OCI-LY3 (cell line): ENCODE data around the gene GPT2.

Experiments used
- H2AFZ ChIP-seq: fragments of 200-600, 300-600 bp; shearing (Covaris generic); 2 replicates; pipeline ENCODE4 v1.6.0; 2014; ENCODE audit warnings: antibody characterized with exemption, low read depth, low read length
- H3K27ac ChIP-seq: fragments of 200-600, 300-600 bp; sonication (generic); 2 replicates; pipeline ENCODE4 v1.5.1; 2014; ENCODE audit warnings: mild to moderate bottlenecking, low read length, moderate library complexity, mixed read lengths
- H3K27me3 ChIP-seq: fragments of 200-600, 300-600 bp; sonication (generic); 2 replicates; pipeline ENCODE4 v1.6.1; 2014; ENCODE audit warnings: low read depth, low read length, mixed read lengths
- H3K36me3 ChIP-seq: fragments of 200-600, 300-600 bp; sonication (generic); replicated peaks from 2 replicates; pipeline ENCODE3; 2014; ENCODE audit warnings: low read depth, low read length, mixed read lengths
- H3K4me1 ChIP-seq: fragments of 300-600, 200-600 bp; sonication (generic); 2 replicates; pipeline ENCODE4 v1.6.1; 2014; ENCODE audit warnings: low read length, mixed read lengths
- H3K4me2 ChIP-seq: fragments of 200-600, 300-600 bp; sonication (generic); 2 replicates; pipeline ENCODE4 v1.6.1; 2014; ENCODE audit warnings: low read length, mixed read lengths
- H3K4me3 ChIP-seq: fragments of 300-600, 200-600 bp; sonication (generic); 2 replicates; pipeline ENCODE4 v1.5.1; 2014; ENCODE audit warnings: antibody characterized with exemption, mild to moderate bottlenecking, low read length, moderate library complexity
- H3K79me2 ChIP-seq: fragments of 300-600, 200-600 bp; shearing (Covaris generic); 2 replicates; pipeline ENCODE4 v1.6.1; 2014; ENCODE audit warnings: mild to moderate bottlenecking, low read length, mixed read lengths
- H3K9ac ChIP-seq: fragments of 300-600, 200-600 bp; shearing (Covaris generic); 2 replicates; pipeline ENCODE4 v1.6.0; 2014; ENCODE audit warnings: mild to moderate bottlenecking, low read length, moderate library complexity
- H3K9me3 ChIP-seq: fragments of 200-600, 300-600 bp; shearing (Covaris generic); 2 replicates; pipeline ENCODE4 v1.6.1; 2014; ENCODE audit warnings: low read length, mixed read lengths; ENCODE audit not compliant: insufficient read depth
- H4K20me1 ChIP-seq: fragments of 200-600, 300-600 bp; sonication (generic); 2 replicates; pipeline ENCODE4 v1.6.1; 2016; ENCODE audit warnings: low read length, mixed read lengths; ENCODE audit not compliant: insufficient read depth
- EZH2phosphoT487 ChIP-seq: fragments of 200-600 bp; shearing (Covaris generic); IDR thresholded peaks from 2 replicates; pipeline ENCODE4 v1.6.1; 2018; ENCODE audit warnings: antibody characterized with exemption, mixed run types, low read depth
- TF ChIP-seq, protein P1 (sequence below): fragments of 200-600, 300-600 bp; sonication (generic); IDR thresholded peaks from 2 replicates; pipeline ENCODE4 v1.5.1; 2014; ENCODE audit warnings: antibody characterized with exemption, low read length, low read depth

Gene GPT2

GRCh38 chr16:46971271-46971670 is 87.1 kb downstream of the GPT2 start:
- no peak for TF ChIP-seq EZH2phosphoT487
- TF ChIP-seq, protein P1, sequence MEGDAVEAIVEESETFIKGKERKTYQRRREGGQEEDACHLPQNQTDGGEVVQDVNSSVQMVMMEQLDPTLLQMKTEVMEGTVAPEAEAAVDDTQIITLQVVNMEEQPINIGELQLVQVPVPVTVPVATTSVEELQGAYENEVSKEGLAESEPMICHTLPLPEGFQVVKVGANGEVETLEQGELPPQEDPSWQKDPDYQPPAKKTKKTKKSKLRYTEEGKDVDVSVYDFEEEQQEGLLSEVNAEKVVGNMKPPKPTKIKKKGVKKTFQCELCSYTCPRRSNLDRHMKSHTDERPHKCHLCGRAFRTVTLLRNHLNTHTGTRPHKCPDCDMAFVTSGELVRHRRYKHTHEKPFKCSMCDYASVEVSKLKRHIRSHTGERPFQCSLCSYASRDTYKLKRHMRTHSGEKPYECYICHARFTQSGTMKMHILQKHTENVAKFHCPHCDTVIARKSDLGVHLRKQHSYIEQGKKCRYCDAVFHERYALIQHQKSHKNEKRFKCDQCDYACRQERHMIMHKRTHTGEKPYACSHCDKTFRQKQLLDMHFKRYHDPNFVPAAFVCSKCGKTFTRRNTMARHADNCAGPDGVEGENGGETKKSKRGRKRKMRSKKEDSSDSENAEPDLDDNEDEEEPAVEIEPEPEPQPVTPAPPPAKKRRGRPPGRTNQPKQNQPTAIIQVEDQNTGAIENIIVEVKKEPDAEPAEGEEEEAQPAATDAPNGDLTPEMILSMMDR: no peak
- H3K4me1 ChIP-seq: peaks cover 28% of the 10 kb centered on the region
- H4K20me1 ChIP-seq: peaks cover 10% of the 10 kb centered on the region
- H3K36me3 ChIP-seq: peaks cover 48% of the 10 kb centered on the region
- no peak overlapping the region for H3K4me3 ChIP-seq
- H3K27ac ChIP-seq: no peak overlapping the region
- H3K79me2 ChIP-seq: peaks cover 68% of the 10 kb centered on the region
- H3K4me2 ChIP-seq: no peak overlapping the region
- no peaks in the 10 kb centered on the region for H3K9me3 ChIP-seq
- H3K27me3 ChIP-seq: no peaks in the 10 kb centered on the region
- H2AFZ ChIP-seq: no peak overlapping the region
- H3K9ac ChIP-seq: no peak overlapping the region

- Histone ChIP-seq H3K36me3 (peaks cover 35% of the 10 kb centered on the region), H3K27me3 (no peaks in the 10 kb centered on the region), H3K9ac (peak overlapping the region; percentile 94), H3K4me2 (peak overlapping the region; percentile 95), H4K20me1 (peaks cover 10% of the 10 kb centered on the region), H3K4me1 (peaks cover 36% of the 10 kb centered on the region), H3K9me3 (no peaks in the 10 kb centered on the region), H2AFZ (peak overlapping the region; percentile 44), H3K79me2 (peaks cover 68% of the 10 kb centered on the region), H3K27ac (peak overlapping the region; percentile 78), H3K4me3 (peak overlapping the region; percentile 98)
- TF ChIP-seq EZH2phosphoT487: no peak
- TF ChIP-seq, protein P1: no peak
Observed at GRCh38 chr16:46972429-46973206, 88.5 kb downstream of the GPT2 start.

- TF ChIP-seq, protein P1: no peak
- TF ChIP-seq EZH2phosphoT487: no peak
- peaks cover 27% of the 10 kb centered on the region for H3K36me3 ChIP-seq
- no peaks in the 10 kb centered on the region for H3K27me3 ChIP-seq
- H3K4me2 ChIP-seq: peak within 1 kb of the TSS; percentile 95
- peak within 1 kb of the TSS; percentile 78 for H3K27ac ChIP-seq
- peaks cover 62% of the 10 kb centered on the region for H3K79me2 ChIP-seq
- H3K9ac ChIP-seq: peak within 1 kb of the TSS; percentile 94
- H2AFZ ChIP-seq: peak within 1 kb of the TSS; percentile 44
- H3K9me3 ChIP-seq: no peaks in the 10 kb centered on the region
- H3K4me3 ChIP-seq: peak within 1 kb of the TSS; percentile 98
- peaks cover 10% of the 10 kb centered on the region for H4K20me1 ChIP-seq
- peaks cover 36% of the 10 kb centered on the region for H3K4me1 ChIP-seq
Observed at GRCh38 chr16:46973207-46973995, 89.2 kb downstream of the GPT2 start, which contains the start of gene DNAJA2. DNAJA2 (minus strand) TSS chr16:46973674; CDS start chr16:46973572, 102 bp downstream.

- peaks cover 36% of the 10 kb centered on the region for H3K4me1 ChIP-seq
- TF ChIP-seq EZH2phosphoT487: no peak
- TF ChIP-seq, protein P1: no peak
- peak overlapping the region; percentile 94 for H3K9ac ChIP-seq
- peak overlapping the region; percentile 78 for H3K27ac ChIP-seq
- peaks cover 21% of the 10 kb centered on the region for H3K36me3 ChIP-seq
- peak overlapping the region; percentile 79 for H3K4me2 ChIP-seq
- peaks cover 57% of the 10 kb centered on the region for H3K79me2 ChIP-seq
- H4K20me1 ChIP-seq: peaks cover 10% of the 10 kb centered on the region
- H3K4me3 ChIP-seq: peak overlapping the region; percentile 98
- H3K27me3 ChIP-seq: no peaks in the 10 kb centered on the region
- H2AFZ ChIP-seq: 0 out of 2 replicates have a peak overlapping the region, but pooled peaks have one; percentile 16
- no peaks in the 10 kb centered on the region for H3K9me3 ChIP-seq
Observed at GRCh38 chr16:46973996-46974324, 89.8 kb downstream of the GPT2 start.
